Fibroblast of mammary gland (primary cell): Measurements from ENCODE around the gene OR13C2.

Source experiments
- DNase-seq: peaks from one replicate; pipeline ENCODE4 v3.0.0-alpha.2; 2010; ENCODE audit warnings: low read depth
- H3K4me3 ChIP-seq: 2 replicates; pipeline ENCODE4 v1.5.1; 2011; ENCODE audit warnings: low read depth, mild to moderate bottlenecking, low read length, moderate library complexity; ENCODE audit not compliant: control insufficient read depth
- CTCF ChIP-seq: conservative IDR thresholded peaks from 2 replicates; pipeline ENCODE4 v1.5.1; 2011; ENCODE audit warnings: low read depth, low read length, inconsistent platforms; ENCODE audit not compliant: control insufficient read depth, insufficient read depth

The OR13C2 gene

GRCh38 chr9:104555521-104555920 is 49.9 kb downstream of the OR13C2 start:
- TF ChIP-seq CTCF: no peak
- no peak overlapping the region for H3K4me3 ChIP-seq
- no peak for DNase-seq
